NCI-H446 treated with DMSO at 0.1 percent for 48 hours (cell line): Measurements from ENCODE around the gene ANKS1B.

ENCODE experiments used
- DNase-seq: peaks from one replicate; lab custom pipeline; 2025; lab: John Stamatoyannopoulos, UW

Gene ANKS1B

GRCh38 chr12:99128246-99128802 is 856.4 kb downstream of the ANKS1B start:
- DNase-seq = peak; percentile 7

DNA sequence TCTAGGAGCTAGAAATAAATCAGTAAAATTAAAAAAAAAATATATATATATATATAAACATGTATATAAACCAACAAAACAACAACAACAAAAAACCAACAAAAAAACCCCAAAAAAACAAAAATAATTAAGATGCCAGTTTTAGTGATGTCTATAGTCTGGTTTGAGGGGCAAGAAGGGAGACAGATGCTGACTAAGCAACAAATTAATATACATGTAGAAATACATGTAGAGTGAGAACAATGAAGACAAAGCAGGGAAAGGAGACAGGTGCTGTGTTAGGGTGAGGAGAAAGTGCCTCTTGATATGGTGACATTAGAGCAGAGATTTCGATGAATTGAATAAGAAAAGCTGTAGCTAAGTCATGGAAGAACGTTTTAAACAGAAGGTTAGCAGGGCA is 861.8 kb downstream of the ANKS1B start:
- no peak for DNase-seq

- DNase-seq = no peak
Measured at GRCh38 chr12:99122496-99122895, 862.2 kb downstream of the ANKS1B start.

GRCh38 chr12:99121546-99121945 is 863.2 kb downstream of the ANKS1B start:
- no peak for DNase-seq

GRCh38 chr12:99119943-99120342 is 864.8 kb downstream of the ANKS1B start:
- DNase-seq = no peak

GRCh38 chr12:99119449-99119848 is 865.3 kb downstream of the ANKS1B start:
- no peak for DNase-seq

DNA sequence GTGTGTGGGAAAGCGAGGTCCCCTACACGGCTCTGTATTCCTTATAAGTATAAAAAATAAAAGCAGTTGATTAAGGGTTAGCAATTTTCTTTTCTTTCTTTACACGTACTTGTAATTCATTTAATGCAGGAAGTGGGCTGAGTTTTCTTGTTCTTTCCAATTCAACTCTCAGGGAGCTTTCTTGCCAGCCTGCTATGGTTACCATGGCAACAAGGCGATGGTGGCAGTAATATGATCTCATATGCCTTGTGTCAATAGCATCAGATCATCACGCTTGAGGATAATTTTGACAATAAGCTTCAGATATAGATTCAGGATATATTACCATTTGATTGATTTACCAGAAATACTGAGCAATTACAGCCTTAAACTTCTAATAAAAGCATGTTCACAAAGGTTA is 873.1 kb downstream of the ANKS1B start:
- DNase-seq = peak; percentile 45

DNA sequence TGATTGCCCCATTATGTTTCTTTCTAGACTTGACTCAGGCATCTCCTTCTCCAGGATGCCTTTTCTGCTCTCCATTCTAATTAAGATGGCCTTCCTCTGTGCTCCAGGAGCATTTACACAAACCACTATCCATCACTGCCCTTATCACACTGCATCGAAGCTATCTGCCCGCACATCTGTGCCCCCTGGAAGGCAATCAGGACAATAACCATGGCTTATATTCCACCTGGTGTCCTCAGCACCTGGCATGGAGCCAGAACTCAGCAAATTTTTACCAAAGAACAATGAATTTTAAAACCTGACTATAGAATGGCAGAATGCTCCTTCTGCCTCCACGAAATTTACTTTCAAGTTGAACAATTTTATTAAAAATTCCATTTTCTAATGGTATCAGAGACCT is 873.9 kb downstream of the ANKS1B start:
- no peak for DNase-seq

DNA sequence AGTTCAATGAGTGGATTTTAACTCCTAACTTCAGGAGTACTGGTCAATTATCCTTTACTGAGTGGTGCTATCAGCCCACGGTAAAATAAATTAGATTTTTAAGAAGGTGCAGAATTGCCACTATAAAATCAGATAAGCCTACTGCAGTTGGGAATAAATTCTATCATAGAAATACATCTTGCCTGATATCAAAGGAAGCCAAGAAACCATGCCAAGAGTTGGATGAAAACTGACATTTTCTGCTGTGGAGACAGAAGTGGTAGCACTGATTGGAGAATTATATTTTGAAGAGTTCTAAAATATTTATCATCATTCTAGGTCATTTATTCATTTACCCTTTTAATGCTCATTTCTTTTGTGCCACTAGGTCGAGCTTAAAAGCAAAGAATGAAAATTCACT is 874.5 kb downstream of the ANKS1B start:
- DNase-seq = no peak

- no peak for DNase-seq
Measured at GRCh38 chr12:99108924-99109323, 875.8 kb downstream of the ANKS1B start.

GRCh38 chr12:99099786-99100185 is 885.0 kb downstream of the ANKS1B start:
- no peak for DNase-seq

- no peak for DNase-seq
Measured at GRCh38 chr12:99097171-99097570, 887.6 kb downstream of the ANKS1B start.

GRCh38 chr12:99093166-99093565 is 891.6 kb downstream of the ANKS1B start:
- no peak for DNase-seq

DNA sequence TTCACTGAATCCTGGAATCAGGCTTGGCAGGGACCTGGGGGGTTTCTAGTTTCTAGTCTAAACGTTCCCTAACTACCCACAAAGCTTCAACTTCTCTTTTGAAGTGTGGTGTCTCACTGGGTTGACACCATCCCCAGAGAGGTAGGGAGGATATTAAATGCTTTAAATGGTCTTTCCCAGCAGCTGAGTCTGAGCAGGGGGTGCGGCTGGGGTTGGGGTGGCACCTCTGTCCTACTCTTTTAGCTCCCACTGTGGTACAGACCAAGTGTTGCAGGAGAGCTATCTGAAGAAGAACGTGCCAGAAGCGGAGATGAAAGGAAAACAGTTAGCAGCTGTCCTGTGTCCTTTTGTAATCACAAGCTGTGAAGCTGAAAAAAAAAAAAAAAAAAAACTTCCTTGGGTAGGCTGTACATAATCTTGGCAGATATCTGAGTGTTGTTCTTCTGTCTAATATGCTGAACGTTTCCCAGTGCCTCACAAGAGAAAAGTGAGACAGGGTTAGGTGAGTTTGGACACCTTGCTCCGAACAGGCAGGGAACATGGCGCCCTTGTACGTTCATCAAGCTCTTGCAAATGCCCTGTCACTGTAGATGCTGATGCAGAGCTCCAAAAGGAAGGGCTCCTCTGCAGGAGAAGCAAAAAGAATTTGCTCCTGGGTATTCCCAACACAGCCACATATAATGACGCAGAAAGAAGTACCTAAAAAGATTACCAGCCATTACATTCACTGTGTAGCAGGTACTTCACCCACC is 892.5 kb downstream of the ANKS1B start:
- no peak for DNase-seq

DNA sequence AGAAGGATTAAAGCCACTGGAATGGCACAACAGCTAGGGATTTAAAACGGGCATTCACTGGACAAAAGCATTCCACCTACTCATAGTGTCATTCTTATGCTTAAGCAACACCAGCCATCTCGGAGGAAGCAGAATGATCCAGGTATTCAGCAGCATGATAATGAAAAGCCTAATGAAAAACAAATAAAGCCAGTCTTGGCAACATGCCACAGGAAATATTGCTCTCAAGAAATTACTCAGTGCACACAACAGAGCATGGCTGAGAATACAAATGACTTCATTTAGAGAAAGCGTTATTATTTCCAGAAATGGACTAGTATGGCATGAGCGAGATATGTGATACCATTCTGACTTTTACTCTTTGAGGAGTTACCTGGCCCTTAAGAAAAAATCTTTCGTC is 897.5 kb downstream of the ANKS1B start:
- peak; percentile 15 for DNase-seq

DNA sequence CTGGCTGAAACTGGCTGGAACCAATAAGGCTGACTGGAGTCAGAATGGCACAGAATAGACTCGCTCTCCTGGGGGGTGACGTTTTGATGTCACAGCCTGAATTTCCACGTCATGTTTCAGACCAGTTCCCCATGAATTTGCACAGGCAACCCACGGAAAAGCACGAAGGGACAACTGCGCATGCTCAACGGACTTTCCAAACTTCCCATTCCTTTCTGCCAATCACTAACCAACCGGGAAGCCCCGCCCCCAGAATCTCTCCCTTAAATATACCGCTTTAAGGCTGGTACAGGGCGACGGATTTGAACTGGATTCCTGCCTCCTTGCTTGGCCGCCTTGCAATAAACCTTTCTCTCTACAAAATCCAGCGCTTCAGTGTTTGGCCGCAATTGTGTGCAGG is 904.9 kb downstream of the ANKS1B start:
- no peak for DNase-seq

DNA sequence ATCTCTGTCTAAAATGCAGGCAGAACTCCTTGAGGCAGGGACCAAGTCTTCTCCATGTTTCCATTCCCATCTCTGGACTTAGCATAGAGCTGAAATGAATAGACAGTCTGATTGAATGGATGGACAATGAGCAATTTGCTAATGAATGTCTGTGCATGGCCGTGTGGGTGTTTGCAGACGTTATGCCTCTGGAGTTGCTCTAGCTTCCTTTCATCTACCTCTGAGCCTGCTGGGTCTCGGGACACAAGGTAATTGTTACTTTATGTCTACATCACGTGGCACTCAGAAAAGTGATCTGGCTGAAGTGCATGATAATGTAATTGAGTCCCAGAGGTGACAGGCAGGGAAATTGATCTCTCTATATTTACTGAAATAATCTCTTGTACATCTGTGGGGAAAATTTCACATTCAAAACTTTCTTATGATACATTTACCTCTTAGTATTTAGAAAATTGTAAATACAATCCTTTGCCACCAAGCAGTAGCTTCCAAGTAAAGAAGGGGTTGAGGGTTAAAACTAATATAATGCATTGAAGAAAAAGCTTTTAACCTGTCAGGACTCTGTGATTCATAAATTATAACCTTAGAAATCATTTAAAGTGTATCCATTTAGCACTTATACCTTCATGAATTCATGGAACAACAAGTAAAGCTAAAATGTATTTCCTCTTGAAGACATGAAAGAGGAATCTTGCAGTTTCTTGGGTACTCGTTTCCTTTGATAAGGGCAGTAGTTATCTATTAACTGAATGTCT is 915.6 kb downstream of the ANKS1B start:
- no peak for DNase-seq

DNA sequence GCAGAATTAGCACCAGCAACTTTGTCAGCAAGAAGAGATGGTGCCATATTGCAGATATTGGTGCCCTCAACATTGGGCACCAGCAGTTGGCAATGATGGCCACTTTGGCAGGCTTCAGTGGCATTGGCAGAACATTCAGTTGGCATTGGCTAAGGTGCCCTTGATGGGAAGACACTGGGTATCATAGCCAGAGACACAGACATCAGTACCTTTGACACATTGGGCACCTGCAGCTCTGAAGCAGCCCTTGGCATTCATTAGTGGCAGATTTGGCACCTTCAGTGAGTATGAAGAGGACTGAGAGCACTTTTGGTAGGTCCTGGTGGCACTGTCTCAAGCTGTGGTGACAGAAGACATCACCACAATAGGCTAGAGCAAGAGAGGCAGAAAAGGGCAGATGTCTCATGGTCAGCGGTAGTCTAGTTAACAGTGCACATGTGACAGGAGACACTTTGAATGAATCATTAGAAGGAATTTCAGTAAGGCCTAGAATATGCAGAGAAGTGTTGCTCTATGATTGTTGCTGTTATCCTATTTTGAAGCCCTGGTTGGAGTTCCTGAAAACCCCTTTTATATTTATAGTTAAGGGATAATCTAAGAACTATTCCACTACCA is 917.5 kb downstream of the ANKS1B start:
- DNase-seq = peak; percentile 52

DNA sequence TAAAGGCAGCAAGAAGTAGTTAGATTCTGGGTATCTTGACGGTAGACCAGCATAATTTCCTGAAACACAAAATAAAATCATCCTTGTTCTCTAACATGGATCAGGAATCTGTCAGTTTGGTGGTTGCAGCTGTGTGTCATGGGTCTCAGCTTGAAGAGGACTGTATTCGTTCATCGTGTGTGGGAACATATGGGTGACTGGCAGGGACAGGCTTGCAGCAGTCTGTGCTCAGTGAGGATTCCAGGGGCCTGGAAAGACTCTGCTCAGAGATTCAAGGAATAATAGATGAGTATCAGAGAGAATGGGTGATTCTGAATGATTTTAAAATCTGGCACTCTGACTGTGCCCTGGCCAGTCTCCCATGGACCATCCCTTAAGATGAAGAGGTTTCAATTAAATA is 918.0 kb downstream of the ANKS1B start:
- DNase-seq = peak; percentile 52

DNA sequence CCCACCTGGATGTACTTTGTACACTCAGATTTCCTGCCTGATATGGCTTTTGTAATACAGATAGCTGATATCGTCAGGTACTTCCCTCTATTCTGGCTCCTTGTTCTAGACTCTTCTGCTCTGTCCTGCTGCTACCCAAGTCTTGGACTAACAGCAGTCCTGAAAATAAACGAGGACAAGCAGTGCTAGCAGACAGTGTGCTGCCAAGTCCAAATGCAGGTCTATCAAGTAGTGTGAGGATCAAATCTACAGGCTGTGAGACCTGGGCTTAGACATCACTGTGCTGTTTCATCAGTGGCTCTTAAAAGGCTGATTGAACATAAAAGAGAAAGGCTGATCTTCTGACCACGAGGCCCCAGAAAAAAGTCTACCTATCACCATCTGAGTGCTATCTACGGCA is 921.6 kb downstream of the ANKS1B start:
- DNase-seq = no peak

GRCh38 chr12:99059824-99060511 is 924.8 kb downstream of the ANKS1B start:
- no peak for DNase-seq

DNA sequence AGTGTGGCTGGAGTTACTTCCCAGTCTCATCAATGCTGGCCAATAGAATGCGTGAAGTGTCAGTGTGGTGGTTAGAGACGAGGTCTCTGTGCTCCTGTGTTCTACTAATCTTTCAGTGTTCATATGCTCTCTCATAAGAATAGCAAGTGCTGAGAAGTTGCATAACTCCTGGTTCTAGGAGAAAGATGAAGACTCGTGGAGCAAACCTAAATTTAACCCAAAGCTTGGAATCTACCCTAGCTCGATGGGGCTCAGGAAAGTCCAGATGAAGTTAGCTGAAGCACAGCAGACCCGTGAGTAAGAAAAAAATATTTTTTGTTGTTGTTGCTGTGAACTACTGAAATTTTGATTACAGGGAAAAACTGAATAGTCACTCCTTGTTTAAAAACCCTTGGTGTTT is 927.1 kb downstream of the ANKS1B start:
- no peak for DNase-seq
